Activated T-helper 1 cell treated with anti-CD3 and anti-CD28 coated beads, Interleukin-12 subunit alpha, Interleukin-12 subunit beta, Interleukin-2, Interleukin-4 antibody, amounts not matched to agents 30 ng/mL and 10 ng/mL and 1 ng/mL, durations not matched to agents 14 hours and 24 hours and 36 hours (primary cell): ENCODE measurements around the gene SPAG4. TPM values are rescaled to one million over a fixed set of nuclear protein-coding genes. Genes with fewer than 3 reads are reported as not detected.

Experiments used
- DNase-seq: peaks from one replicate; pipeline ENCODE4 v3.0.0; 2021; ENCODE audit warnings: low spot score
- H3K27ac Mint-ChIP-seq: one replicate; pipeline ENCODE4 v1.8.0; 2021; ENCODE audit warnings: mild to moderate bottlenecking, mixed read lengths
- H3K27me3 Mint-ChIP-seq: one replicate; pipeline ENCODE4 v1.8.0; 2022; ENCODE audit warnings: mild to moderate bottlenecking, moderate library complexity, mixed read lengths; ENCODE audit not compliant: insufficient read depth
- H3K36me3 Mint-ChIP-seq: one replicate; pipeline ENCODE4 v1.8.0; 2021; ENCODE audit warnings: low read depth, mixed read lengths
- H3K4me1 Mint-ChIP-seq: one replicate; pipeline ENCODE4 v1.8.0; 2021; ENCODE audit warnings: low read depth, mixed read lengths
- H3K4me3 Mint-ChIP-seq: one replicate; pipeline ENCODE4 v1.8.0; 2021; ENCODE audit warnings: mild to moderate bottlenecking, moderate library complexity, mixed read lengths
- H3K9me3 Mint-ChIP-seq: one replicate; pipeline ENCODE4 v1.8.0; 2021; ENCODE audit warnings: mixed read lengths
- intact Hi-C: fragments of 100-400 bp; cut with micrococcal nuclease; formaldehyde crosslinking; loops from one replicate; pipeline ENCODE4 v1.15.1; 2024
- total RNA-seq: library from RNA; stranded (reverse); gene quantifications from 2 replicates; pipeline ENCODE4 v1.2.3, GENCODE V29; 2022

SPAG4 gene
- total RNA-seq, 1 donor from 2014 or later: 5.1 TPM

- Mint-ChIP-seq H3K4me3 (peak overlapping the region; percentile 88), H3K27me3 (no peaks in the 10 kb centered on the region), H3K9me3 (no peaks in the 10 kb centered on the region), H3K27ac (peak overlapping the region; percentile 89), H3K36me3 (peaks cover 3% of the 10 kb centered on the region), H3K4me1 (peaks cover 27% of the 10 kb centered on the region)
- intact Hi-C loops: loop anchor here (1.0 to 5.0 kb wide), 5 partner anchors 41 to 848 kb away; partner anchors contain the start of genes CPNE1, PHF20 and RBM12
- peak; percentile 75 for DNase-seq
Measured at GRCh38 chr20:35619196-35620095, 3.8 kb downstream of the SPAG4 start.

- Mint-ChIP-seq H3K9me3 (no peaks in the 10 kb centered on the region), H3K27ac (no peak overlapping the region), H3K36me3 (peaks cover 10% of the 10 kb centered on the region), H3K4me1 (peaks cover 23% of the 10 kb centered on the region), H3K27me3 (no peaks in the 10 kb centered on the region), H3K4me3 (no peak overlapping the region)
- intact Hi-C loops: no loop called here
- no peak for DNase-seq
Measured at GRCh38 chr20:35620818-35621559, 5.4 kb downstream of the SPAG4 start.

- peaks cover 14% of the 10 kb centered on the region for H3K36me3 Mint-ChIP-seq
- intact Hi-C loops: no loop called here
- no peak for DNase-seq
- H3K4me3 Mint-ChIP-seq: no peak overlapping the region
- peaks cover 23% of the 10 kb centered on the region for H3K4me1 Mint-ChIP-seq
- H3K27ac Mint-ChIP-seq: no peak overlapping the region
- H3K9me3 Mint-ChIP-seq: no peaks in the 10 kb centered on the region
- no peaks in the 10 kb centered on the region for H3K27me3 Mint-ChIP-seq
Measured at GRCh38 chr20:35621560-35621946, 5.9 kb downstream of the SPAG4 start.

- Mint-ChIP-seq H3K36me3 (peaks cover 32% of the 10 kb centered on the region), H3K4me3 (no peak overlapping the region), H3K27ac (peak overlapping the region; percentile 41), H3K9me3 (no peaks in the 10 kb centered on the region), H3K4me1 (no peaks in the 10 kb centered on the region), H3K27me3 (no peaks in the 10 kb centered on the region)
- no peak for DNase-seq
- intact Hi-C loops: no loop called here
Measured at GRCh38 chr20:35625584-35626385, 10.2 kb downstream of the SPAG4 start.

- DNase-seq: no peak
- peaks cover 34% of the 10 kb centered on the region for H3K36me3 Mint-ChIP-seq
- intact Hi-C loops: no loop called here
- no peaks in the 10 kb centered on the region for H3K4me1 Mint-ChIP-seq
- no peaks in the 10 kb centered on the region for H3K9me3 Mint-ChIP-seq
- H3K4me3 Mint-ChIP-seq: no peak overlapping the region
- no peaks in the 10 kb centered on the region for H3K27me3 Mint-ChIP-seq
- no peak overlapping the region for H3K27ac Mint-ChIP-seq
Measured at GRCh38 chr20:35626386-35627001, 10.9 kb downstream of the SPAG4 start.

GRCh38 chr20:35627121-35627520 is 11.5 kb downstream of the SPAG4 start:
- no peak for DNase-seq
- Mint-ChIP-seq H3K27me3 (no peaks in the 10 kb centered on the region), H3K27ac (no peak overlapping the region), H3K4me3 (no peak overlapping the region), H3K9me3 (no peaks in the 10 kb centered on the region), H3K4me1 (no peaks in the 10 kb centered on the region), H3K36me3 (peaks cover 35% of the 10 kb centered on the region)
- intact Hi-C loops: no loop called here

- no peak for DNase-seq
- no peaks in the 10 kb centered on the region for H3K4me1 Mint-ChIP-seq
- intact Hi-C loops: no loop called here
- H3K9me3 Mint-ChIP-seq: no peaks in the 10 kb centered on the region
- H3K4me3 Mint-ChIP-seq: no peak overlapping the region
- H3K27me3 Mint-ChIP-seq: no peaks in the 10 kb centered on the region
- H3K36me3 Mint-ChIP-seq: peaks cover 36% of the 10 kb centered on the region
- H3K27ac Mint-ChIP-seq: peak overlapping the region; percentile 11
Measured at GRCh38 chr20:35629427-35630145, 14.0 kb downstream of the SPAG4 start.

- Mint-ChIP-seq H3K36me3 (peaks cover 32% of the 10 kb centered on the region), H3K9me3 (no peaks in the 10 kb centered on the region), H3K4me3 (no peak overlapping the region), H3K4me1 (peaks cover 6% of the 10 kb centered on the region), H3K27me3 (no peaks in the 10 kb centered on the region), H3K27ac (no peak overlapping the region)
- intact Hi-C loops: no loop called here
- no peak for DNase-seq
Measured at GRCh38 chr20:35630636-35631035, 15.0 kb downstream of the SPAG4 start.

GRCh38 chr20:35632539-35633115 is 17.0 kb downstream of the SPAG4 start:
- H3K27me3 Mint-ChIP-seq: no peaks in the 10 kb centered on the region
- no peak overlapping the region for H3K27ac Mint-ChIP-seq
- no peak for DNase-seq
- H3K4me1 Mint-ChIP-seq: peaks cover 12% of the 10 kb centered on the region
- no peak overlapping the region for H3K4me3 Mint-ChIP-seq
- intact Hi-C loops: no loop called here
- peaks cover 15% of the 10 kb centered on the region for H3K36me3 Mint-ChIP-seq
- H3K9me3 Mint-ChIP-seq: no peaks in the 10 kb centered on the region

- Mint-ChIP-seq H3K27ac (peak overlapping the region; percentile 36), H3K27me3 (no peaks in the 10 kb centered on the region), H3K4me1 (peaks cover 22% of the 10 kb centered on the region), H3K9me3 (no peaks in the 10 kb centered on the region), H3K36me3 (peaks cover 7% of the 10 kb centered on the region), H3K4me3 (no peak overlapping the region)
- intact Hi-C loops: no loop called here
- no peak for DNase-seq
Measured at GRCh38 chr20:35635652-35636051, 20.0 kb downstream of the SPAG4 start.

- intact Hi-C loops: no loop called here
- H3K27ac Mint-ChIP-seq: no peak overlapping the region
- H3K36me3 Mint-ChIP-seq: peaks cover 5% of the 10 kb centered on the region
Measured at GRCh38 chr20:35636095-35636494, 20.5 kb downstream of the SPAG4 start.

More at GRCh38 chr20:35636095-35636494, 20.5 kb downstream of the SPAG4 start:
- DNase-seq: no peak
- Mint-ChIP-seq H3K4me3 (no peak overlapping the region), H3K27me3 (no peaks in the 10 kb centered on the region), H3K4me1 (peaks cover 26% of the 10 kb centered on the region), H3K9me3 (no peaks in the 10 kb centered on the region)
